ENCODE measurements around the gene TRIM46. TPM values are rescaled to one million over a fixed set of nuclear protein-coding genes. Genes with fewer than 3 reads are reported as not detected.

Gene TRIM46
- total RNA-seq, 2 donors from 2014 or later, result 0.14 to 1.6 TPM

- no peak for TF ChIP-seq POLR2A (IDR thresholded peaks at IDR 0.05)
- no peak for TF ChIP-seq CTCF (IDR thresholded peaks at IDR 0.05)
- TF ChIP-seq POLR2AphosphoS5 (IDR thresholded peaks at IDR 0.05), result no peak
- no peaks in the 10 kb centered on the region for H3K9me3 ChIP-seq
- H3K27me3 ChIP-seq (replicated peaks; ENCODE audit: insufficient read depth), result no peaks in the 10 kb centered on the region
- peak overlapping the region; percentile 94 to 97 for H3K27ac ChIP-seq
- DNase-seq (ENCODE audit: low spot score), result no peak
- H3K4me1 ChIP-seq (replicated peaks), result peaks cover 28% of the 10 kb centered on the region
- intact Hi-C loops (cut with DNase I), result no loop called here
- 42% methylated on average over 6 of the region's 6 CpGs for WGBS
- peak overlapping the region; percentile 49 to 58 for H3K4me3 ChIP-seq
- H3K36me3 ChIP-seq, result peaks cover 5 to 14% of the 10 kb centered on the region in 2 donors
Observed at GRCh38 chr1:155136748-155137147, 36.9 kb upstream of the TRIM46 start.

- Histone ChIP-seq H3K4me3 (peak overlapping the region; percentile 49 to 58), H3K27me3 (replicated peaks; ENCODE audit: insufficient read depth) (no peaks in the 10 kb centered on the region), H3K4me1 (replicated peaks) (peaks cover 24% of the 10 kb centered on the region), H3K9me3 (no peaks in the 10 kb centered on the region), H3K27ac (peak overlapping the region; percentile 94 to 97), H3K36me3 (peaks cover 5 to 11% of the 10 kb centered on the region in 2 donors)
- WGBS, result 87% methylated on average over 6 of the region's 6 CpGs
- DNase-seq (ENCODE audit: low spot score), result no peak
- intact Hi-C loops (cut with DNase I), result no loop called here
- no peak for TF ChIP-seq POLR2AphosphoS5 (IDR thresholded peaks at IDR 0.05)
Observed at GRCh38 chr1:155137154-155137949, 36.3 kb upstream of the TRIM46 start.

GRCh38 chr1:155139895-155140629 is 33.6 kb upstream of the TRIM46 start, which contains the start of gene DPM3:
TSS of gene DPM3 (minus strand) at chr1:155140531. CDS start at chr1:155140240, 291 bp downstream.
- H3K27me3 ChIP-seq (replicated peaks; ENCODE audit: insufficient read depth), result no peaks in the 10 kb centered on the region
- peaks cover 8% of the 10 kb centered on the region for H3K4me1 ChIP-seq (replicated peaks)
- H3K4me3 ChIP-seq, result peak within 1 kb of the TSS; percentile 59 to 60
- H3K9me3 ChIP-seq, result no peaks in the 10 kb centered on the region
- WGBS, result under 1% methylated on average over 41 of the region's 42 CpGs
- no peaks in the 10 kb centered on the region for H3K36me3 ChIP-seq
- TF ChIP-seq CTCF (IDR thresholded peaks at IDR 0.05) (peak in 2 of 4 experiments; percentile 6 to 17), POLR2AphosphoS5 (IDR thresholded peaks at IDR 0.05) (peak; percentile 99), POLR2A (IDR thresholded peaks at IDR 0.05) (peak; percentile 78)
- H3K27ac ChIP-seq, result peak within 1 kb of the TSS; percentile 88 to 94
- DNase-seq (ENCODE audit: low spot score), result peak; percentile 91
- intact Hi-C loops (cut with DNase I), result no loop called here

- no peak for DNase-seq (ENCODE audit: low spot score)
- Histone ChIP-seq H3K9me3 (no peaks in the 10 kb centered on the region), H3K36me3 (no peaks in the 10 kb centered on the region), H3K4me1 (replicated peaks) (peaks cover 7% of the 10 kb centered on the region), H3K27me3 (replicated peaks; ENCODE audit: insufficient read depth) (no peaks in the 10 kb centered on the region), H3K4me3 (peak overlapping the region; percentile 59 to 60), H3K27ac (peak overlapping the region; percentile 88 to 94)
- TF ChIP-seq POLR2A (IDR thresholded peaks at IDR 0.05), result no peak
- no peak for TF ChIP-seq CTCF (IDR thresholded peaks at IDR 0.05)
- TF ChIP-seq POLR2AphosphoS5 (IDR thresholded peaks at IDR 0.05), result no peak
- intact Hi-C loops (cut with DNase I), result no loop called here
- WGBS, result 13% methylated on average over 10 of the region's 11 CpGs
Observed at GRCh38 chr1:155140630-155140953, 33.1 kb upstream of the TRIM46 start.

GRCh38 chr1:155141749-155142148 is 31.9 kb upstream of the TRIM46 start:
- Histone ChIP-seq H3K4me3 (no peak overlapping the region), H3K4me1 (replicated peaks) (peaks cover 5% of the 10 kb centered on the region), H3K9me3 (no peaks in the 10 kb centered on the region), H3K27me3 (replicated peaks; ENCODE audit: insufficient read depth) (no peaks in the 10 kb centered on the region), H3K27ac (no peak overlapping the region), H3K36me3 (no peaks in the 10 kb centered on the region)
- no peak for DNase-seq (ENCODE audit: low spot score)
- 83% methylated on average over 7 of the region's 7 CpGs for WGBS
- TF ChIP-seq CTCF (IDR thresholded peaks at IDR 0.05), result no peak
- no peak for TF ChIP-seq POLR2AphosphoS5 (IDR thresholded peaks at IDR 0.05)
- TF ChIP-seq POLR2A (IDR thresholded peaks at IDR 0.05), result no peak
- intact Hi-C loops (cut with DNase I), result no loop called here

Data from prostate gland (tissue), 2 donors.